22Rv1 (cell line): ENCODE data around the gene NFYC.

Experiments
- CTCF ChIP-seq: fragments of 450-650 bp; IDR thresholded peaks from 2 replicates; pipeline ENCODE4 v1.5.1; 2017; ENCODE audit warnings: mild to moderate bottlenecking
- ZFX ChIP-seq: fragments of 450-650 bp; IDR thresholded peaks from 2 replicates; pipeline ENCODE4 v1.6.1; 2017; ENCODE audit warnings: antibody characterized with exemption, borderline replicate concordance

- no peak for TF ChIP-seq CTCF
- TF ChIP-seq ZFX: no peak
These were observed 59.0 kb downstream of the NFYC start for GRCh38 chr1:40750451-40750908.
